Endodermal cell (in vitro differentiated cells): ENCODE results near the gene CHST1. TPM values are rescaled to one million over a fixed set of nuclear protein-coding genes. Genes with fewer than 3 reads are reported as not detected.

Source experiments
- DNase-seq: peaks from one replicate; pipeline ENCODE4 v3.0.0-alpha.2; 2017
- H3K27ac ChIP-seq: 2 replicates; pipeline ENCODE4 v1.5.1; 2013; ENCODE audit warnings: mild to moderate bottlenecking, low read depth, low read length, moderate library complexity
- H3K27me3 ChIP-seq: 2 replicates; pipeline ENCODE4 v1.6.1; 2013; ENCODE audit warnings: mild to moderate bottlenecking, low read length, moderate library complexity; ENCODE audit not compliant: insufficient read depth, control insufficient read depth, poor library complexity, severe bottlenecking
- H3K36me3 ChIP-seq: 2 replicates; pipeline ENCODE4 v1.7.0; 2013; ENCODE audit warnings: mild to moderate bottlenecking, low read length, moderate library complexity; ENCODE audit not compliant: control insufficient read depth, insufficient read depth
- H3K4me1 ChIP-seq: one replicate; pipeline ENCODE4 v1.7.0; 2013; ENCODE audit warnings: low read length; ENCODE audit not compliant: control insufficient read depth, insufficient read depth
- H3K4me3 ChIP-seq: 2 replicates; pipeline ENCODE4 v1.5.1; 2013; ENCODE audit warnings: mild to moderate bottlenecking, low read length, moderate library complexity
- H3K9ac ChIP-seq: 2 replicates; pipeline ENCODE4 v1.6.1; 2013; ENCODE audit warnings: mild to moderate bottlenecking, low read length, moderate library complexity; ENCODE audit not compliant: poor library complexity, severe bottlenecking; ENCODE audit errors: extremely low read depth
- H3K9me3 ChIP-seq: 2 replicates; pipeline ENCODE4 v1.6.1; 2013; ENCODE audit warnings: mild to moderate bottlenecking, low read length, moderate library complexity; ENCODE audit not compliant: control insufficient read depth
- H3K27ac Mint-ChIP-seq: 2 replicates; pipeline ENCODE4 v1.8.0; 2020; ENCODE audit warnings: mixed read lengths
- H3K27me3 Mint-ChIP-seq: 2 replicates; pipeline ENCODE4 v1.8.0; 2021; ENCODE audit warnings: mild to moderate bottlenecking, mixed read lengths; ENCODE audit not compliant: insufficient read depth
- H3K36me3 Mint-ChIP-seq: 2 replicates; pipeline ENCODE4 v1.8.0; 2020; ENCODE audit warnings: low read depth, mixed read lengths
- H3K4me1 Mint-ChIP-seq: 2 replicates; pipeline ENCODE4 v1.8.0; 2020; ENCODE audit warnings: mixed read lengths
- H3K4me3 Mint-ChIP-seq: 2 replicates; pipeline ENCODE4 v1.8.0; 2020; ENCODE audit warnings: mild to moderate bottlenecking, moderate library complexity, mixed read lengths
- H3K9me3 Mint-ChIP-seq: 2 replicates; pipeline ENCODE4 v1.8.0; 2020; ENCODE audit warnings: mild to moderate bottlenecking, mixed read lengths
- WGBS, 2 experiments: methylation state at CpG; one replicate each; pipeline versions ENCODE4 v1.1.5 to v1.1.7; 2013; ENCODE audit warnings: missing lambda C conversion rate in 2 of 2, mixed read lengths in 1 of 2; ENCODE audit not compliant: insufficient coverage in 1 of 2, insufficient read length in 1 of 2; 5-methylcytosine and 5-hydroxymethylcytosine counted together
- total RNA-seq, 2 donors: library from RNA; stranded (reverse); fragmentation: NEBNext Ultra II Directional in 1 of 2; extraction: Animal tissue kit (Norgen Biotek cat#: 25700) in 1 of 2; gene quantifications; 2 replicates in 1 of 2; 3 replicates in 1 of 2; pipeline ENCODE4 v1.2.1, GENCODE V29; 2021
- TF ChIP-seq, protein P1 (sequence below): fragments of 200-600 bp; sonication (generic); conservative IDR thresholded peaks from 2 replicates; pipeline ENCODE4 v1.5.0; 2021; ENCODE audit warnings: antibody characterized with exemption, mild to moderate bottlenecking

The CHST1 gene
- total RNA-seq, 2 donors from 2014 or later, result 0.95 to 1.6 TPM

DNA sequence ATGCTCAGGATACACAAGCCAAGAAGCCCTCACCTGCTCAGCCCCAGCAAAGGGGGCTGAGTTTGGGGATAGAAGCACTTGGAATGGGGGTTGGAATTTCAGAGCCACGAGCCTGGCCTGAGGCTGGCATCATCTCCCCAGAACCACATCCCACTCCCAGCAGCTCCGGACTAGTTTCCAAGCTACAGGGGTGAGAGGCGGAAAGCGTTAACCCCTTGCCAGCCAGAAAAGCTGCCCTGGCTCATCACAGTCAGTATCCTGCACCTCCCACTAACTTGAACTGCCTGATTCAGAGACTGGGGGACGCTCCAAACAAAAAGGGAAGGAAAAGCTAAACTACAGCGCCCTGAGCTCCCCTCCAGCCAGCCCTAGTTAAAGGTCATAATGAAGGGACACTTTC, 19.0 kb upstream of the CHST1 start:
- Histone ChIP-seq H3K9me3 (no peaks in the 10 kb centered on the region), H3K27ac (no peak overlapping the region), H3K27me3 (peaks cover 13% of the 10 kb centered on the region), H3K36me3 (no peaks in the 10 kb centered on the region), H3K4me3 (no peak overlapping the region), H3K4me1 (peaks cover 16% of the 10 kb centered on the region), H3K9ac (no peak overlapping the region)
- WGBS, 2 experiments, result 55 to 63% methylated on average over 1 to 6 of the region's 6 CpGs
- H3K36me3 Mint-ChIP-seq, result no peaks in the 10 kb centered on the region
- TF ChIP-seq, protein P1, sequence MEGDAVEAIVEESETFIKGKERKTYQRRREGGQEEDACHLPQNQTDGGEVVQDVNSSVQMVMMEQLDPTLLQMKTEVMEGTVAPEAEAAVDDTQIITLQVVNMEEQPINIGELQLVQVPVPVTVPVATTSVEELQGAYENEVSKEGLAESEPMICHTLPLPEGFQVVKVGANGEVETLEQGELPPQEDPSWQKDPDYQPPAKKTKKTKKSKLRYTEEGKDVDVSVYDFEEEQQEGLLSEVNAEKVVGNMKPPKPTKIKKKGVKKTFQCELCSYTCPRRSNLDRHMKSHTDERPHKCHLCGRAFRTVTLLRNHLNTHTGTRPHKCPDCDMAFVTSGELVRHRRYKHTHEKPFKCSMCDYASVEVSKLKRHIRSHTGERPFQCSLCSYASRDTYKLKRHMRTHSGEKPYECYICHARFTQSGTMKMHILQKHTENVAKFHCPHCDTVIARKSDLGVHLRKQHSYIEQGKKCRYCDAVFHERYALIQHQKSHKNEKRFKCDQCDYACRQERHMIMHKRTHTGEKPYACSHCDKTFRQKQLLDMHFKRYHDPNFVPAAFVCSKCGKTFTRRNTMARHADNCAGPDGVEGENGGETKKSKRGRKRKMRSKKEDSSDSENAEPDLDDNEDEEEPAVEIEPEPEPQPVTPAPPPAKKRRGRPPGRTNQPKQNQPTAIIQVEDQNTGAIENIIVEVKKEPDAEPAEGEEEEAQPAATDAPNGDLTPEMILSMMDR, result no peak
- H3K27me3 Mint-ChIP-seq, result peaks cover 17% of the 10 kb centered on the region
- H3K4me3 Mint-ChIP-seq, result no peak overlapping the region
- H3K4me1 Mint-ChIP-seq, result peaks cover 13% of the 10 kb centered on the region
- no peak overlapping the region for H3K27ac Mint-ChIP-seq
- DNase-seq, result no peak
- H3K9me3 Mint-ChIP-seq, result no peaks in the 10 kb centered on the region

DNA sequence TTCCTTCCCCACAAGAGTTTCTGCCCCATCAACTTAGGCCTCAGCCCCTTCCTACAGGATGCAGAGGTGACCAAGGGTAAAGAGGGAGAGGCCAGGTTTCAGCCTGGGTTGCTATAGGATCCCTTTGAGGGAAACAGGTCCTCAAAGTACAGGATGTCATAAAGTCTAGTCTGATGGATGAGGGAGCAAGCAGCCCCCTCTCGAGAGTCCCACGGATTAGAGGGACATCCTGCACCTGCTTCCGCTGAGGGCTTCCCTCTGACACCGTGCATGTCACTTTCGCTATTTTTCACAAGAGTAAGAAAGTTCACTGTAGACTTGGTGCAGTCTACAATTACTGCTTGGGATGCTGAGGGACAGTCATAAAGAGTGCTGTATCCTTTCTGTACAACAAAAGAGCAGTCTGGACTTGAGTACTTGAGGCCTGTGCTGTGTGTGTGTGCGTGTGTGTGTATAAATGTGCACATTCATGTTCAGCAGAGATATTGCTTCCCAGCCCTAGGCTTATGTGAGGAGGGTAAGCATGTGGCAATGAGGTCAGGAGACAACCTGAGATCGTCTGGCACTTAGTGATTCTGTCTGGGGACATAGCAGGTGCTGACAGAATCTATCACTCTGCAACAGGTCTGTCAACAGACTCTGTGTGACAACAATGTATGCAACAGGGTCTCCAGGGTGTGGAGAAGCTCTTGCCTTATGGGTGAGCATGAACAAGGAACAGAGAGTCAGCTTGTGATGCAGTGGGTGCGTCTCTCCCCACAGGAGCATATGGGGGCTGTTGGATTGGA, 18.0 kb upstream of the CHST1 start:
- Histone ChIP-seq H3K4me1 (peaks cover 12% of the 10 kb centered on the region), H3K9me3 (no peaks in the 10 kb centered on the region), H3K27ac (no peak overlapping the region), H3K9ac (no peak overlapping the region), H3K36me3 (no peaks in the 10 kb centered on the region), H3K27me3 (peaks cover 12% of the 10 kb centered on the region), H3K4me3 (no peak overlapping the region)
- Mint-ChIP-seq H3K36me3 (no peaks in the 10 kb centered on the region), H3K27me3 (peaks cover 17% of the 10 kb centered on the region), H3K9me3 (no peaks in the 10 kb centered on the region), H3K4me3 (no peak overlapping the region), H3K27ac (no peak overlapping the region), H3K4me1 (peaks cover 8% of the 10 kb centered on the region)
- TF ChIP-seq, protein P1, result no peak
- WGBS, 2 experiments, result 90 to 95% methylated on average over 7 to 8 of the region's 8 CpGs
- DNase-seq, result no peak

DNA sequence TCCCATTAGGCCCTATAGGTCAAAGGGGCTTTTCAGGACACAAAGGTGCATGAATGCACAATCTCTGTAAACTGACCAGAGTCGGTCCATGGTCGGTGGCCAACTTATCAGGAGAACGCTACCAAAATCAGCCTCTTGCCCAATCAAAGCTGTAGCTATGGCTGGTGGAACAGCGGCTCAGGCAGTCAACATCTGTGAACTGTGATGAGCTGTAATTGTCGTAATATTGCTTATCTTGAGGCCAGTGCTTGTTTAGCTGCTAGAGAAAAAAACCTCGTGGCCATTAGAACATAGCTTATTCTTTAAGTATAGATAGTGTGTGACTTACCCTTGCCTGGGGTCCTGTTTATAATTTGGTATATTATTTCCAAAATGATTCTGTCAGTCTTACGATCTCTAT, 14.4 kb upstream of the CHST1 start:
- Histone ChIP-seq H3K27me3 (peaks cover 6% of the 10 kb centered on the region), H3K4me3 (no peak overlapping the region), H3K9ac (no peak overlapping the region), H3K36me3 (no peaks in the 10 kb centered on the region), H3K27ac (no peak overlapping the region), H3K9me3 (no peaks in the 10 kb centered on the region), H3K4me1 (peaks cover 8% of the 10 kb centered on the region)
- Mint-ChIP-seq H3K4me1 (peaks cover 4% of the 10 kb centered on the region), H3K27me3 (peaks cover 16% of the 10 kb centered on the region), H3K4me3 (no peak overlapping the region), H3K36me3 (no peaks in the 10 kb centered on the region), H3K9me3 (no peaks in the 10 kb centered on the region), H3K27ac (no peak overlapping the region)
- TF ChIP-seq, protein P1, result no peak
- no peak for DNase-seq
- 94 to 95% methylated on average over 5 to 7 of the region's 7 CpGs for WGBS, 2 experiments
